Stimulated activated CD8-positive, alpha-beta memory T cell treated with anti-CD3 and anti-CD28 coated beads, Interleukin-12 subunit alpha, Interleukin-12 subunit beta, amount 100 ng/mL, for 4 hours (primary cell): Measurements from ENCODE around the gene SEC11A.
"Not testable (repeated sequence)": the region's sequence is repeated elsewhere in the genome, so short reads cannot be mapped to it uniquely, and the experiment has no call there.

Experiments used
- DNase-seq: peaks from one replicate; pipeline ENCODE4 v3.0.0-alpha.2; 2020; ENCODE audit warnings: low read depth

The SEC11A gene

DNA sequence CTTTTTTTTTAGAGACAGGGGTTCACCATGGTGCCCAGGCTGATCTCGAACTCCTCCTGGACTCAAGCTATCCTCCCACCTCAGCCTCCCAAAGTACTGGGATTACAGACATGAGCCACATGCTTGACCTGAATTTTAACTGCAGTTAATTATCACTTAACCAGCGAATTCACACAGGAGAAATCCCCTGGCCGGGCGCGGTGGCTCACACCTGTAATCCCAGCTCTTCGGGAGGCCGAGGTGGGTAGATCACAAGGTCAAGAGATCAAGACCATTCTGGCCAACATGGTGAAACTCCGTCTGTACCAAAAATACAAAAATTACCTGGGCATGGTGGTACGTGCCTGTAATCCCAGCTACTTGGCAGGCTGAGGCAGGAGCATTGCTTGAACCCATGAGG is 74.1 kb downstream of the SEC11A start:
- not testable (repeated sequence) for DNase-seq

DNA sequence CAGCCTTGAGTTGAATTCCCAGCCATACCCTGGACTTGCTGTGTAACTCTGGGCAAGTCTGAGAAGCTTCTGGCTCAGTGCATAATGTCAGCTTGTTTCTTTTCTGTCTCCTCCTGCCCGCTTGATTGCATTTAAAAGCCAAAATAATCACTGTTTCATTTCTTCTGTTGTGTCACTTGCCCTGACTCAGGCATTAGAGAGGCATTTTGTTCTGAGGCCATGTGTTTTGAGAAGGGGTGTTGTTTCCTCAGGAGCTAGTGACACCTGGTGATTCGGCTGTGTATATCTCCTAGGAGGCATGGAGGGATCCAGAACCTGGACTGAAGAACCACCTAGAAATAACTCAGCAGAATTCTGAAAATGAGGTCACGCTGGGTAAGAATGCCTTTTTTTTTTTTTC is 77.8 kb downstream of the SEC11A start:
- no peak for DNase-seq

DNA sequence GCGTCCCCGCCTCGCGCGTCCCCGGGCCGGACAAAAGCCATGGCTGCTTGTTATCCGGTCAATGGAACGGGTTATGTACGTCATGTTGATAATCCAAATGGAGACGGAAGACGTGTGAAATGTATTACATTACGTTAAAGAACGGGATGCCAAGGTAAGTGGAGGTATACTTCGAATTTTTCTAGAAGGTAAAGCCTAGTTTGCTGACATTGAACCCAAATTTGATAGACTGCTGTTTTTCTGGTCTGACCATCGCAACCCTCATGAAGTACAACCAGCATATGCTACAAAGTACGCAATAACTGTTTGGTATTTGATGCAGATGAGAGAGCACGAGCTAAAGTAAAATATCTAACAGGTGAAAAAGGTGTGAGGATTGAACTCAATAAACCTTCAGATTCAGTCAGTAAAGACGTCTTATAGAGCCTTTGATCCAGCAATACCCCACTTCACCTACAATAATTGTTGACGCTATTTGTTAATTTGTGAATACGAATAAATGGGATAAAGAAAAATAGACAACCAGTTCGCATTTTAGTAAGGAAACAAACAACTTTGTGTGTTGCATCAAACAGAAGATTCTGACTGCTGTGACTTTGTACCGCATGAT is 81.6 kb downstream of the SEC11A start:
- DNase-seq, result no peak

DNA sequence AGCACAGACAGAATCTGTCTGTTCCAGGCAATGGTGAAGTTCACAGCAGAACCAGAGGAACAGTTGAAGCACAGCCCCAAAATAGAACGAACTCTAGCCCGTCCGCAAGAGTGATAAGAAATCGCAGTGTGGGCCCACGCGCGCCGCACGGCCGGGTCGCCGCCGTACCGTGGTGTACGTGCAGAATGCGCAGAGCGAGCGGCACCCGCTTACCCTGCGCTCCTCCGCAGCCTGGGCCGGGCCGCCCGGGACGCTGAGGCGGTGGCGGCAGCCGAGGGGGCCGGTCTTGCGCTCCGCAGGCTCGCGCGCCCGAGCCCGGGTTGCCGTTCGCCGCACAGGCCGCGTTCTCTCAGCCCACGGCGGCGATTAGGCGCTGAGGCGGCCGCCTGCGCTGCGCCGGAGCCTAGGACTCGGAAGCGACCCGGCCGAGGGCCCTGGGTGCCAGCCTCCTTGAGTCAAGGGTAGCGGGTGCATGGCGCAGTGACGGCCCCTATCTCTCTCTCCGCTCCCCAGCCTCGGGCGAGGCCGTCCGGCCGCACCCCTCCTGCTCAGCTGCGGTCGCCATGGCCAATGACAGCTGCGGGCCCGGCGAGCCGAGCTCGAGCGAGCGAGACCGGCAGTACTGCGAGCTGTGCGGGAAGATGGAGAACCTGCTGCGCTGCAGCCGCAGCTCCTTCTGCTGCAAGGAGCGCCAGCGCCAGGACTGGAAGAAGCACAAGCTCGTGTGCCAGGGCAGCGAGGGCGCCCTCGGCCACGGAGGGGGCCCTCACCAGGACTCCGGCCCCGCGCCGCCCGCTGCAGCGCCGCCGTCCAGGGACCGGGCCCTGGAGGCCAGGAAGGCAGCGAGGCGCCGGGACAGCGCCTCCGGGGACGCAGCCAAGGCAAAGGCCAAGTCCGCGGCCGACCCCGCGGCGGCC is 82.4 kb downstream of the SEC11A start:
- DNase-seq, result peak; percentile 62

DNA sequence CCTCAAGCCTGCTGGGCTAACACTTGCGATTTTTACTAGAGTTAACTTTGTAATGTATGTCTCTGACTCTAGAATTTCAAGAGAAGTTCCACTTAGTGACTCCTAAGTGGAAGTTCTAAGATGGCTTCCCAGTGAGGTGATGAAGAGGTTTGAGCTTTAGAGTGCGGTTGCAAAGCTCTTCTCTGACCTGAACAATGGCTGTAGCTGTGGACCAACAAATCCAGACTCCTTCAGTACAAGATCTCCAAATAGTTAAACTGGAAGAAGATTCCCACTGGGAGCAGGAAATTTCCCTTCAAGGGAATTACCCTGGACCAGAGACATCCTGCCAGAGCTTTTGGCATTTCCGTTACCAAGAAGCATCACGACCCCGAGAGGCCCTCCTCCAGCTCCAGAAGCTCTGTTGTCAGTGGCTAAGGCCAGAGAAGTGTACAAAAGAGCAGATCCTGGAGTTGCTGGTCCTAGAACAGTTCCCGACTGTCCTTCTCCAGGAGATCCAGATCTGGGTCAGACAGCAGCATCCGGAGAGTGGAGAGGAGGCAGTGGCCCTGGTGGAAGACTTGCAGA is 84.2 kb downstream of the SEC11A start:
- no peak for DNase-seq

DNA sequence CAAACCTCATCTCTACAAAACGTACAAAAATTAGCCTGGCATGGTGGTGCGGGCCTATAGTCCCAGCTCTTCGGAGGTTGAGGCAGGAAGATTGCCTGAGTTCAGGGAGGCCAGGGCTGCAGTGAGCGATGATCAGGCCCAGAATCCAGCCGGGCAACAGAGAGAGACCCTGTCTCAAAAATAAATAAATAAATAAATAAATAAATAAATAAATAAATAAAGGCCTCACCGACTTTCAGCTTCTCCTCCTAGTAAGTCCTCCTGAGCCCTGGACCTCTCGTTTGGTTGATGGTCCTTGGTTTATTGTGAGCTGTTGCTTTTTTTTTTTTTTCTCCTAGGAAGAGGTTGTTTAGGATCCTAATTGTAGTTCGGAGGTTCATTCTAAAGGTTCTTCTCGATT is 86.9 kb downstream of the SEC11A start:
- DNase-seq, result no peak

DNA sequence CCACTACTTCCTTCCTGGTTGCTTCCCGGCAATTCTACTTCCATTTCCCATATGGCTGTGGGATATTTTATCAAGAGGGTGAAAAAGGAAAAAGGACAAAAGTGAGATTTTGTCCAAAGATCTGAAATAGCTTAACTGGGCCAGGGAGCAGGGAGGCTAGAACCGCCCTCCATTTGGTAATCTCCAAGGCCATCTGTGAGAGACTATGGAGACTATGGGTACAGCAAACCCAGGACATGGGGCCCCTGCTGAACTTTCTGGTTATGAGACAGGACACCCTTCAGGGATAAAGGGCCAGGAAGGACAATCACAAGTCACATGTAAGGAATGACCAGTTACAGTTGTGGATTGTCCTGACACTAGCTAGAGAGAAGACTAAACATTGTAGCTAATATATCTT is 90.8 kb downstream of the SEC11A start:
- no peak for DNase-seq

DNA sequence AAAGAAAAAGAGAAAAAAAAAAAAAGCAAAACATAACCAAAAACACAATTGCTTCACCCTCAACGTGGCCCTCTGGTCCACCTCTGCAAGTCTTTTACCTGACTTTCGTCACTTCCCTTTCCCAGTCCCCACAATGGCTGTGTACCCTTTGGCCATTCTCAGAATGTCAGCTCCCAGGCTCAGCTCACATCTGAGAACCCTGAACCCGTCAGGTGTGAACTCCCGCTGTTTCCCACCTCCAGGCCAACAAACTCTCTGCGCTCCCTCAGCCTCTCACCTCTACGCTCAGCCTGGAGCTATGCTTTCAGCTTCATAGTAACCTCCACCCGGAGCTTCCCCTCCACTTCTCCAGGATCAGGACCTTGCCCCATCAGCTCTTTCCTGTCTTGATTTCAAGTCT is 91.6 kb downstream of the SEC11A start:
- DNase-seq, result no peak

DNA sequence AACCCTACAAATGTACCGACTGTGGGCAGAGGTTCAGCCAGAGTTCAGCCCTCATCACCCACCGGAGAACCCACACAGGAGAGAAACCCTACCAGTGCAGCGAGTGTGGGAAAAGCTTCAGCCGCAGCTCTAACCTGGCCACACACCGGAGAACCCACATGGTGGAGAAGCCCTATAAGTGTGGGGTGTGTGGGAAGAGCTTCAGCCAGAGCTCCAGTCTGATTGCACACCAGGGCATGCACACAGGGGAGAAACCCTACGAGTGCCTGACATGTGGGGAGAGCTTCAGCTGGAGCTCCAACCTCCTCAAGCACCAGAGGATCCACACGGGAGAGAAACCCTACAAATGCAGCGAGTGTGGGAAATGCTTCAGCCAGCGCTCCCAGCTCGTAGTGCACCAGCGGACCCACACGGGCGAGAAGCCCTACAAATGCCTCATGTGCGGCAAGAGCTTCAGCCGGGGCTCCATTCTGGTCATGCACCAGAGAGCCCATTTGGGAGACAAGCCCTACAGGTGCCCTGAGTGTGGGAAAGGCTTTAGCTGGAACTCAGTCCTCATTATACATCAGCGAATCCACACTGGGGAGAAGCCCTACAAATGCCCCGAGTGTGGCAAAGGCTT is 94.5 kb downstream of the SEC11A start:
- no peak for DNase-seq

DNA sequence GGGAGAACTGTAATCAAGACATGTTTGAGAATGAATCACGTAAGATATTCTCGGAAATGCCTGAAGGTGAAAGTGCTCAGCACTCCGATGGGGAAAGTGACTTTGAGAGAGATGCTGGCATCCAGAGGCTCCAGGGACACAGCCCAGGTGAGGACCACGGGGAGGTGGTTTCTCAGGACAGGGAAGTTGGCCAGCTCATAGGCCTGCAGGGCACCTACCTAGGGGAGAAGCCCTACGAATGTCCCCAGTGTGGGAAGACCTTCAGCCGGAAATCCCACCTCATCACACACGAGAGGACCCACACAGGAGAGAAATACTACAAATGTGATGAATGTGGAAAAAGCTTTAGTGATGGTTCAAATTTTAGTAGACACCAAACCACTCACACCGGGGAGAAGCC is 95.3 kb downstream of the SEC11A start:
- no peak for DNase-seq
